Transverse colon (tissue), 4 donors: ENCODE results near the gene PLEKHO2. TPM values are rescaled to one million over a fixed set of nuclear protein-coding genes. Genes with fewer than 3 reads are reported as not detected.

Source experiments
- DNase-seq: peaks from one replicate; pipeline ENCODE4 v3.0.0-alpha.2; 2019
- H3K27ac ChIP-seq, 4 donors: fragments of 200-600 bp; sonication (generic); 2 replicates each; pipeline ENCODE4 v1.5.1; 2016 to 2018; ENCODE audit warnings: inconsistent platforms in 4 of 4
- H3K27me3 ChIP-seq: fragments of 200-600 bp; sonication (generic); 2 replicates; pipeline ENCODE4 v1.5.1; 2017; ENCODE audit warnings: inconsistent platforms
- H3K36me3 ChIP-seq, 4 donors: fragments of 200-600 bp; sonication (generic); 2 replicates each; pipeline ENCODE4 v1.5.1; 2017 to 2019; ENCODE audit warnings: inconsistent platforms in 4 of 4
- H3K4me1 ChIP-seq, 4 donors: fragments of 200-600 bp; sonication (generic); 2 replicates each; pipeline ENCODE4 v1.5.1; 2017 to 2020; ENCODE audit warnings: inconsistent platforms in 4 of 4
- H3K4me3 ChIP-seq, 4 donors: fragments of 200-600 bp; sonication (generic); 1 replicate in 1 of 4; 2 replicates in 3 of 4; pipeline versions ENCODE4 v1.5.1 to v1.6.1; 2017 to 2019; ENCODE audit warnings: inconsistent platforms in 4 of 4
- H3K9me3 ChIP-seq, 2 donors: fragments of 200-600 bp; sonication (generic); 2 replicates each; pipeline ENCODE4 v1.5.1; 2017 to 2019; ENCODE audit warnings: inconsistent platforms in 2 of 2
- EP300 ChIP-seq: sonication (generic); formaldehyde crosslinking; IDR thresholded peaks from one replicate; pipeline ENCODE4 v1.6.1; 2017; ENCODE audit warnings: antibody characterized with exemption, low read depth
- POLR2A ChIP-seq: fragments of 450-650 bp; IDR thresholded peaks from one replicate; pipeline ENCODE4 v1.6.1; 2016; ENCODE audit warnings: antibody characterized with exemption, mild to moderate bottlenecking, moderate library complexity
- POLR2AphosphoS5 ChIP-seq, 3 donors: sonication (generic); formaldehyde crosslinking; IDR thresholded peaks; one replicate each; pipeline ENCODE4 v1.6.1; 2016; ENCODE audit warnings: antibody characterized with exemption in 3 of 3
- WGBS, 2 donors: methylation state at CpG; one replicate each; pipeline ENCODE4 v1.1.5; 2018; ENCODE audit warnings: low coverage in 1 of 2; 5-methylcytosine and 5-hydroxymethylcytosine counted together
- in situ Hi-C, 4 donors: fragments of 200-750 bp; cut with MboI; loops; one replicate each; pipeline versions ENCODE4 v1.15.0 to v1.15.1; 2017; ENCODE audit warnings: low sequenced_read_pairs in 3 of 4, low pct_ligation_motif_present in 1 of 4, low pct_unique_long_range_greater_than_20kb in 1 of 4
- intact Hi-C: fragments of 100-400 bp; cut with DNase I; formaldehyde crosslinking; loops from one replicate; pipeline ENCODE4 v1.15.1; 2023; ENCODE audit warnings: low total_unique reads
- total RNA-seq, 4 donors: library from RNA; depleted of rRNA; stranded (reverse); fragments of >200 nt; gene quantifications; one replicate each; pipeline ENCODE4 v1.1.0, GENCODE V29; 2016
- TF ChIP-seq, protein P1 (sequence below), 5 experiments: fragments of 200-600 bp in 3 of 5; fragments of 450-650 bp in 2 of 5; sonication (generic) in 3 of 5; IDR thresholded peaks; 1 replicate in 2 of 5; 2 replicates in 3 of 5; pipeline ENCODE4 v1.5.1; 2016 to 2017; ENCODE audit warnings: antibody characterized with exemption in 5 of 5, inconsistent platforms in 3 of 5, mild to moderate bottlenecking in 2 of 5, moderate library complexity in 1 of 5

The PLEKHO2 gene
- total RNA-seq, 4 donors from 2014 or later = 4.6 to 12.3 (median 9.8) TPM

DNA sequence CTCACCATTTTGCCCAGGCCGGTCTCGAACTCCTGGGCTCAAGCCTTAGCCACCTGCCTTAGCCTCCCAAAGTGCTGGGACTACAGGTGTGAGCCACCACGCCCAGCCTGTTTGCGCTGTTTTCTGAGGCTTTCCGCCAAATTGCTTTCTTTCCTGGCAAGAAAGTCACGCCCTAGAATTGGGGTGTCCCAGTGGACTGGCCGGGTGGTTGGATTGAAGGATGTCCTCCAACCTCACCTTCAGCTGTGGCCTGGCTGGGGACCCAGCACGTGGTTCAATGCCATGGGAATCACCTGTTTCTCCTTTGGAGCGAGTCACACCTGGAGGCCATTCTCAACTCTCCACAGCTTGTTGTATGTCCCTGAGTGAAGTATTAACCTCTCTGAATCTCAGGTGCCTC is 64.2 kb downstream of the PLEKHO2 start:
- intact Hi-C loops = loop anchor here (5.0 kb wide), 2 partner anchors 64 to 174 kb away; partner anchors contain the start of gene PLEKHO2
- Histone ChIP-seq H3K4me1 (peaks cover 0 to 6% (median 0%) of the 10 kb centered on the region in 4 donors), H3K27me3 (peaks cover 3% of the 10 kb centered on the region), H3K9me3 (peaks cover 0 to 6% of the 10 kb centered on the region in 2 donors), H3K4me3 (no peak overlapping the region), H3K36me3 (no peaks in the 10 kb centered on the region), H3K27ac (no peak overlapping the region)
- no peak for DNase-seq
- in situ Hi-C loops = loop anchor here (5.0 to 25.0 kb wide), 4 partner anchors 71 to 174 kb away; no protein-coding TSS in a partner anchor
- WGBS, 2 donors = 88% methylated on average over 9 of the region's 9 CpGs; no CpG with 5 or more reads in 1 of the 2 donors
- no peak for TF ChIP-seq POLR2AphosphoS5 (IDR thresholded peaks at IDR 0.05)
- TF ChIP-seq EP300 = no peak
- TF ChIP-seq POLR2A = no peak
- TF ChIP-seq, protein P1, sequence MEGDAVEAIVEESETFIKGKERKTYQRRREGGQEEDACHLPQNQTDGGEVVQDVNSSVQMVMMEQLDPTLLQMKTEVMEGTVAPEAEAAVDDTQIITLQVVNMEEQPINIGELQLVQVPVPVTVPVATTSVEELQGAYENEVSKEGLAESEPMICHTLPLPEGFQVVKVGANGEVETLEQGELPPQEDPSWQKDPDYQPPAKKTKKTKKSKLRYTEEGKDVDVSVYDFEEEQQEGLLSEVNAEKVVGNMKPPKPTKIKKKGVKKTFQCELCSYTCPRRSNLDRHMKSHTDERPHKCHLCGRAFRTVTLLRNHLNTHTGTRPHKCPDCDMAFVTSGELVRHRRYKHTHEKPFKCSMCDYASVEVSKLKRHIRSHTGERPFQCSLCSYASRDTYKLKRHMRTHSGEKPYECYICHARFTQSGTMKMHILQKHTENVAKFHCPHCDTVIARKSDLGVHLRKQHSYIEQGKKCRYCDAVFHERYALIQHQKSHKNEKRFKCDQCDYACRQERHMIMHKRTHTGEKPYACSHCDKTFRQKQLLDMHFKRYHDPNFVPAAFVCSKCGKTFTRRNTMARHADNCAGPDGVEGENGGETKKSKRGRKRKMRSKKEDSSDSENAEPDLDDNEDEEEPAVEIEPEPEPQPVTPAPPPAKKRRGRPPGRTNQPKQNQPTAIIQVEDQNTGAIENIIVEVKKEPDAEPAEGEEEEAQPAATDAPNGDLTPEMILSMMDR (IDR thresholded peaks at IDR 0.05) = no peak

DNA sequence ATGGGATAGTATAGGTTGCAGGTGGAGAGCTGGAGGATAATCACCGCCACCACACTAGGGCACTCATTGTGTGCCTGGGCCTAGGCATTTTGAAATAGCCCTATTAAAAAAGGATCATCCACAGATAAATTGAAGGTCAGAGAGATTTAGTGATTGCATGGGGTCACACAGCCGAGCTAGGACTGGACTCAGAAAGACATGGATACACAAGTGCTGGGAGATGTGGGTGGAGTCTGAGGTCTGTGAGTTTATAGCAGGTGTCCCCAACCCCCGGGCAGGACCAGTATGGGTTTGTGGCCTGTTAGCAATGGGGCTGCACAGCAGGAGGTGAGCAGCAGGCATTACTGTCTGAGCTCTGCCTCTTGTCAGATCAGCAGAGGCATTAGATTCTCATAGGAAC is 64.7 kb downstream of the PLEKHO2 start:
- 92% methylated on average over 3 of the region's 3 CpGs; no CpG with 5 or more reads in 1 of the 2 donors for WGBS, 2 donors
- no peak for DNase-seq
- no peak overlapping the region for H3K4me3 ChIP-seq
- H3K36me3 ChIP-seq = no peaks in the 10 kb centered on the region
- peaks cover 0 to 11% (median 3%) of the 10 kb centered on the region in 4 donors for H3K4me1 ChIP-seq
- no peak overlapping the region for H3K27ac ChIP-seq
- in situ Hi-C loops = loop anchor here (5.0 to 25.0 kb wide), 4 partner anchors 72 to 174 kb away; no protein-coding TSS in a partner anchor
- intact Hi-C loops = loop anchor here (5.0 kb wide), 2 partner anchors 64 to 174 kb away; partner anchors contain the start of gene PLEKHO2
- H3K9me3 ChIP-seq = peaks cover 0 to under 1% of the 10 kb centered on the region in 2 donors
- TF ChIP-seq, protein P1 (IDR thresholded peaks at IDR 0.05) = no peak
- TF ChIP-seq POLR2A (no peak), POLR2AphosphoS5 (IDR thresholded peaks at IDR 0.05) (no peak), EP300 (no peak)
- peaks cover 8% of the 10 kb centered on the region for H3K27me3 ChIP-seq

- Histone ChIP-seq H3K27me3 (peaks cover 14% of the 10 kb centered on the region), H3K27ac (no peak overlapping the region), H3K36me3 (no peaks in the 10 kb centered on the region), H3K4me3 (no peak overlapping the region), H3K4me1 (peaks cover 0 to 18% (median 9%) of the 10 kb centered on the region in 4 donors), H3K9me3 (no peaks in the 10 kb centered on the region)
- intact Hi-C loops (loop anchor here (5.0 kb wide), 2 partner anchors 66 to 176 kb away; partner anchors contain the start of gene PLEKHO2), in situ Hi-C loops (loop anchor here (5.0 to 25.0 kb wide), 4 partner anchors 73 to 176 kb away; no protein-coding TSS in a partner anchor)
- 56 to 77% methylated on average over 1 of the region's 1 CpG for WGBS, 2 donors
- DNase-seq = no peak
- no peak for TF ChIP-seq POLR2AphosphoS5 (IDR thresholded peaks at IDR 0.05)
- TF ChIP-seq POLR2A = no peak
- no peak for TF ChIP-seq EP300
- TF ChIP-seq, protein P1 (IDR thresholded peaks at IDR 0.05) = no peak
Measured at GRCh38 chr15:64907991-64908390, 66.3 kb downstream of the PLEKHO2 start.

GRCh38 chr15:64909546-64909945 is 67.8 kb downstream of the PLEKHO2 start:
- WGBS, 2 donors = 95% methylated on average over 3 of the region's 3 CpGs; no CpG with 5 or more reads in 1 of the 2 donors
- Histone ChIP-seq H3K4me3 (no peak overlapping the region), H3K27ac (no peak overlapping the region), H3K4me1 (peaks cover 0 to 18% (median 9%) of the 10 kb centered on the region in 4 donors), H3K27me3 (peaks cover 14% of the 10 kb centered on the region), H3K9me3 (no peaks in the 10 kb centered on the region), H3K36me3 (no peaks in the 10 kb centered on the region)
- TF ChIP-seq POLR2AphosphoS5 (IDR thresholded peaks at IDR 0.05) (no peak), POLR2A (no peak), EP300 (no peak)
- TF ChIP-seq, protein P1 (IDR thresholded peaks at IDR 0.05) = no peak
- intact Hi-C loops = loop anchor here (5.0 kb wide), 2 partner anchors 67 to 177 kb away; partner anchors contain the start of gene PLEKHO2
- in situ Hi-C loops = loop anchor here (5.0 to 25.0 kb wide), 4 partner anchors 75 to 177 kb away; no protein-coding TSS in a partner anchor
- no peak for DNase-seq
